GM12878 (cell line): ENCODE measurements around the gene RAD18. TPM values are rescaled to one million over a fixed set of nuclear protein-coding genes. Genes with fewer than 3 reads are reported as not detected.

ENCODE experiments used
- ATAC-seq: fragments of 200-7000 bp; cut with Tn5 transposase; 3 replicates; pipeline ENCODE4 v1.9.1; 2020; ENCODE audit warnings: mild to moderate bottlenecking, moderate library complexity
- BruUV-seq: library from RNA; stranded (reverse); fragments of 400-500 nt; replicated peaks from 2 replicates; lab custom pipeline; 2021; lab: Mats Ljungman, UMichigan
- CTCF ChIA-PET: fragments of 300-600 bp; sonication (Branson Sonifier 250); formaldehyde crosslinking; extraction: SDS; loops from one replicate; lab custom pipeline; 2021; ENCODE audit warnings: inconsistent platforms; lab: Yijun Ruan, JAX
- POLR2A ChIA-PET: fragments of 350-600 bp; formaldehyde crosslinking; extraction: SDS; loops from one replicate; lab custom pipeline; 2021; ENCODE audit warnings: inconsistent platforms; lab: Charles Lee
- RAD21 ChIA-PET: fragments of 300-600 bp; sonication (Branson Sonifier 250); formaldehyde crosslinking; loops from one replicate; lab custom pipeline; 2023; ENCODE audit warnings: antibody characterized with exemption; ENCODE audit not compliant: unreplicated experiment; lab: Charles Lee
- SMC1A ChIA-PET: fragments of 300-600 bp; sonication (Branson Sonifier 250); formaldehyde crosslinking; loops from one replicate; lab custom pipeline; 2023; ENCODE audit not compliant: unreplicated experiment, uncharacterized antibody; lab: Charles Lee
- DNase-seq: peaks from one replicate; pipeline ENCODE4 v3.0.0-alpha.2; 2011; ENCODE audit warnings: low read depth, low spot score
- FAIRE-seq: peaks from 3 replicates; lab custom pipeline; 2011; peaks lifted over from hg19 to GRCh38; lab: Jason Lieb, UNC
- H2AFZ ChIP-seq: 2 replicates; pipeline ENCODE4 v1.6.0; 2011; ENCODE audit warnings: low read depth, low read length, control low read depth; ENCODE audit not compliant: control insufficient read depth
- H3K27ac ChIP-seq: 2 replicates; pipeline ENCODE4 v1.5.1; 2011; ENCODE audit warnings: control low read depth; ENCODE audit not compliant: control insufficient read depth, insufficient read depth
- H3K27me3 ChIP-seq, 2 experiments: replicated peaks in 1 of 2; 2 replicates each; pipeline versions ENCODE4 v1.6.0 to v1.6.1; 2011; ENCODE audit warnings: low read length in 1 of 2; ENCODE audit not compliant: control insufficient read depth in 2 of 2, insufficient read depth in 2 of 2
- H3K36me3 ChIP-seq, 2 experiments: 2 replicates each; pipeline ENCODE4 v1.5.1; 2011; ENCODE audit warnings: low read length in 1 of 2; ENCODE audit not compliant: control insufficient read depth in 2 of 2, insufficient read depth in 2 of 2
- H3K4me1 ChIP-seq: 2 replicates; pipeline ENCODE4 v1.6.1; 2011; ENCODE audit warnings: mild to moderate bottlenecking, low read length, moderate library complexity, mixed read lengths; ENCODE audit not compliant: control insufficient read depth, insufficient read depth
- H3K4me2 ChIP-seq: 2 replicates; pipeline ENCODE4 v1.6.0; 2011; ENCODE audit warnings: control low read depth; ENCODE audit not compliant: control insufficient read depth, insufficient read depth
- H3K4me3 ChIP-seq: fragments of 200-600 bp; sonication (generic); 2 replicates; pipeline ENCODE4 v1.5.1; 2016
- H3K79me2 ChIP-seq: 2 replicates; pipeline ENCODE4 v1.6.0; 2011; ENCODE audit warnings: low read length; ENCODE audit not compliant: control insufficient read depth, insufficient read depth
- H3K9ac ChIP-seq: 2 replicates; pipeline ENCODE4 v1.8.0; 2011; ENCODE audit warnings: low read length, control low read depth, mixed read lengths; ENCODE audit not compliant: control insufficient read depth, insufficient read depth
- H3K9me3 ChIP-seq: replicated peaks from 3 replicates; pipeline ENCODE4 v1.5.1; 2011; ENCODE audit warnings: mild to moderate bottlenecking, low read length; ENCODE audit not compliant: control insufficient read depth, insufficient read depth
- H4K20me1 ChIP-seq: 2 replicates; pipeline ENCODE4 v1.6.0; 2011; ENCODE audit not compliant: control insufficient read depth, insufficient read depth
- ASH2L ChIP-seq: fragments of 300-600, 200-600 bp; sonication (generic); IDR thresholded peaks from 2 replicates; pipeline ENCODE4 v1.6.1; 2017; ENCODE audit warnings: low read depth, mild to moderate bottlenecking, borderline replicate concordance
- FOXK2 ChIP-seq: fragments of 450-650 bp; IDR thresholded peaks from 2 replicates; pipeline ENCODE4 v1.6.1; 2017; ENCODE audit warnings: mild to moderate bottlenecking, moderate library complexity
- HCFC1 ChIP-seq: fragments of 150-350 bp; IDR thresholded peaks from 2 replicates; pipeline ENCODE4 v1.6.1; 2014; ENCODE audit warnings: low read length
- HDAC6 ChIP-seq: fragments of 200-600 bp; sonication (generic); IDR thresholded peaks from one replicate; pipeline ENCODE4 v1.8.0; 2017; ENCODE audit warnings: antibody characterized with exemption; ENCODE audit not compliant: unreplicated experiment
- NBN ChIP-seq: fragments of 450-650 bp; IDR thresholded peaks from 2 replicates; pipeline ENCODE4 v1.6.1; 2016
- SMARCA5 ChIP-seq: fragments of 450-650 bp; IDR thresholded peaks from 2 replicates; pipeline ENCODE4 v1.6.1; 2017; ENCODE audit warnings: mild to moderate bottlenecking
- WGBS: methylation state at CpG from one replicate; pipeline ENCODE4 v1.1.6; 2016; ENCODE audit warnings: low lambda C conversion rate; ENCODE audit not compliant: insufficient replicate concordance, insufficient coverage; ENCODE audit errors: missing lambda C conversion rate; 5-methylcytosine and 5-hydroxymethylcytosine counted together
- in situ Hi-C: fragments of 300-500 bp; cut with MboI; formaldehyde crosslinking; loops from 9 replicates; pipeline ENCODE4 v1.14.3; 2018; ENCODE audit warnings: mixed read lengths
- intact Hi-C: fragments of 100-400 bp; cut with micrococcal nuclease; formaldehyde crosslinking; loops from one replicate; pipeline ENCODE4 v1.14.2; 2022; ENCODE audit not compliant: unreplicated experiment
- polyA plus RNA-seq, 11 experiments: library from polyadenylated mRNA; depleted of rRNA in 4 of 11; unstranded in 6 of 11; stranded (reverse) in 5 of 11; fragments of >200 nt; fragmentation: Nextera tagmentation in 4 of 11; fragmentation: Illumina TruSeq in 1 of 11; extraction: Ambion mirVana in 4 of 11; extraction: Trizol in 1 of 11; gene quantifications; 1 replicate in 1 of 11; 2 replicates in 10 of 11; pipeline versions ENCODE4 v1.2.1 to v1.2.3, GENCODE V29; 2011 to 2016; ENCODE audit warnings: inconsistent platforms in 2 of 11, missing spikeins in 2 of 11, low read depth in 1 of 11
- total RNA-seq, 4 experiments: library from RNA; depleted of rRNA in 3 of 4; stranded (reverse); fragments of >200 nt in 3 of 4; fragmentation: Illumina TruSeq in 1 of 4; extraction: Trizol in 1 of 4; gene quantifications; 2 replicates each; pipeline versions ENCODE4 v1.2.1 to v1.2.3, GENCODE V29; 2013 to 2021
- TF ChIP-seq, protein P1 (sequence below): fragments of 150-350 bp; IDR thresholded peaks from 2 replicates; pipeline ENCODE4 v1.6.1; 2016; ENCODE audit warnings: low read depth, low read length

RAD18 gene
- total and polyA plus RNA-seq, 10 of the 15 experiments (the other 5 are each of a cell fraction or from before 2014, with no cell fraction given) = 8.7 to 38.6 (median 19.2) TPM

DNA sequence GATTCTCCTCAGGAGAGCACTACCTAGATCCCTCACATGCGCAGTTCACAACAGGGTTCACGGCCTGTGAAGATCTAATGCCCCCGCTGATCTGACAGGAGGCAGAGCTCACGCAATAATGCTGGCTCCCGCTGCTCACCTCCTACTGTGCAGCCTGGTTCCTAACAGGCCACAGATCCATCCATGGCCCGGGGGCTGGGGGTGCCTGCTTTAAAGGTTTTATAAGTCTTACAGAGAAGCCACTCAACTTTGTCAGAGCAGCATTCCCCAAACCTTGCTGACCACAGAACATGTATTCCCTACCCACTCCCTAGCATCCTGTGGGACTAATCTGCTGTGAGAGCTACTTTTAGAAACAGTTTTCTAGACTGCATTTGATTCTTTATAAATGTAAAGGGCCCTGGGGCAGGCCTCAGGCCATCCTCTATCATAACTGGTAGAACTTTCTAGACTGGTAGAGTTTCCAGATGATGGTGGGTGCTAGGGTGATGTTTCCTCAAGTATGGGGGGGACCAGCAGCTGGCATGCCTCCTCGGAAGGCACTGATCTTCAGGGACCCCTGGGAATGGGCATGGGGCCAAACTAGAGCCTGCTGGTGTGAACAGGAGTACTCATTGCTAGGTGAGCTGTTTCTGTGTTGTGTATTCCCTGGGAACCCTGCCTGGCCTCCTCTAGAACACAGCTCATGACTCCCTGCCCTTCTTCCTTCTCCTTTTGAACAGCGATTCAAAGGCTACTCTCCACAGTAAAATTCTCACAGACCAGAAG, 25.7 kb upstream of the RAD18 start (continued):
- TF ChIP-seq, protein P1, sequence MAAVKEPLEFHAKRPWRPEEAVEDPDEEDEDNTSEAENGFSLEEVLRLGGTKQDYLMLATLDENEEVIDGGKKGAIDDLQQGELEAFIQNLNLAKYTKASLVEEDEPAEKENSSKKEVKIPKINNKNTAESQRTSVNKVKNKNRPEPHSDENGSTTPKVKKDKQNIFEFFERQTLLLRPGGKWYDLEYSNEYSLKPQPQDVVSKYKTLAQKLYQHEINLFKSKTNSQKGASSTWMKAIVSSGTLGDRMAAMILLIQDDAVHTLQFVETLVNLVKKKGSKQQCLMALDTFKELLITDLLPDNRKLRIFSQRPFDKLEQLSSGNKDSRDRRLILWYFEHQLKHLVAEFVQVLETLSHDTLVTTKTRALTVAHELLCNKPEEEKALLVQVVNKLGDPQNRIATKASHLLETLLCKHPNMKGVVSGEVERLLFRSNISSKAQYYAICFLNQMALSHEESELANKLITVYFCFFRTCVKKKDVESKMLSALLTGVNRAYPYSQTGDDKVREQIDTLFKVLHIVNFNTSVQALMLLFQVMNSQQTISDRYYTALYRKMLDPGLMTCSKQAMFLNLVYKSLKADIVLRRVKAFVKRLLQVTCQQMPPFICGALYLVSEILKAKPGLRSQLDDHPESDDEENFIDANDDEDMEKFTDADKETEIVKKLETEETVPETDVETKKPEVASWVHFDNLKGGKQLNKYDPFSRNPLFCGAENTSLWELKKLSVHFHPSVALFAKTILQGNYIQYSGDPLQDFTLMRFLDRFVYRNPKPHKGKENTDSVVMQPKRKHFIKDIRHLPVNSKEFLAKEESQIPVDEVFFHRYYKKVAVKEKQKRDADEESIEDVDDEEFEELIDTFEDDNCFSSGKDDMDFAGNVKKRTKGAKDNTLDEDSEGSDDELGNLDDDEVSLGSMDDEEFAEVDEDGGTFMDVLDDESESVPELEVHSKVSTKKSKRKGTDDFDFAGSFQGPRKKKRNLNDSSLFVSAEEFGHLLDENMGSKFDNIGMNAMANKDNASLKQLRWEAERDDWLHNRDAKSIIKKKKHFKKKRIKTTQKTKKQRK = no peak
- no peak for TF ChIP-seq HCFC1
- TF ChIP-seq, all 136 proteins: peak for 0

DNA sequence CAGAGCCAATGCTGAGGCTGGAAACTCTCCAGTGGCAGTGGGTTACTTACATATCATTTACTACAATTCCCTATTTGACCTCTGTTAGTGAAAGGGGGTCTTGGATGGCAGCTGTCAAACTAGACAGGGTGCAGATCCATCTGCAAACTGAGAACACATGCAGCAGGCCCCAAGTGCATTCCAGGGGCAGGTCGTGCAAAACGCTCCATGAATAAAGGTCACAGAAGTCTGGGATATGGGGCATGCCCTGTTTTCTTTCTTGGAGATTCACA, 25.0 kb upstream of the RAD18 start:
- BruUV-seq = no TSS peak
- RAD21 ChIA-PET = interaction anchor here (0.6 to 1.8 kb wide), 5 partner anchors 75 to 316 kb away, joined by 3 to 7 read pairs (median 4); no protein-coding TSS in a partner anchor
- H3K4me1 ChIP-seq = no peaks in the 10 kb centered on the region

More for the DNA sequence above, 25.0 kb upstream of the RAD18 start:
- 0% methylated on average over 2 of the region's 2 CpGs for WGBS
- no peak for FAIRE-seq
- no peak overlapping the region for H3K4me3 ChIP-seq
- no peaks in the 10 kb centered on the region for H4K20me1 ChIP-seq
- no peak for ATAC-seq
- in situ Hi-C loops (no loop called here), intact Hi-C loops (loop anchor here (1.0 kb wide), 2 partner anchors 79 to 314 kb away; no protein-coding TSS in a partner anchor)
- ChIA-PET CTCF (interaction anchor here (0.8 to 4.6 kb wide), 14 partner anchors 8 to 314 kb away, joined by 3 to 56 read pairs (median 6); partner anchors contain the start of gene SRGAP3), SMC1A (interaction anchor here (0.6 to 2.5 kb wide), 9 partner anchors 10 to 316 kb away, joined by 3 to 10 read pairs (median 5); partner anchors contain the start of genes OXTR and SRGAP3), POLR2A (interaction anchor here (0.7 kb wide), 1 partner anchor 39 kb away, joined by 7 read pairs; no protein-coding TSS in a partner anchor)
- no peaks in the 10 kb centered on the region for H3K9me3 ChIP-seq
- H3K27ac ChIP-seq = no peak overlapping the region
- no peak overlapping the region for H2AFZ ChIP-seq
- H3K9ac ChIP-seq = no peak overlapping the region
- TF ChIP-seq FOXK2 (no peak), SMARCA5 (no peak), HDAC6 (no peak), NBN (no peak), ASH2L (no peak)
- no peaks in the 10 kb centered on the region for H3K36me3 ChIP-seq
- H3K4me2 ChIP-seq = no peak overlapping the region
- no peaks in the 10 kb centered on the region for H3K27me3 ChIP-seq
- no peak for DNase-seq
- no peaks in the 10 kb centered on the region for H3K79me2 ChIP-seq
